Measurements from ENCODE around the gene FAM222A.

- TF ChIP-seq HOXD13 (CRISPR knock-in tag; IDR thresholded peaks at IDR 0.05; ENCODE audit: borderline replicate concordance) (no peak), CTCF (tag by site-specific recombination; IDR thresholded peaks at IDR 0.05) (no peak), ZNF16 (tag by site-specific recombination; IDR thresholded peaks at IDR 0.05; ENCODE audit: low read depth) (no peak), KLF17 (tag by site-specific recombination; IDR thresholded peaks at IDR 0.05) (no peak)
These were observed 10.8 kb downstream of the FAM222A start for GRCh38 chr12:109724321-109724892.

All from HEK293 (cell line).